Thoracic aorta (tissue), 2 donors: ENCODE measurements around the gene CAPN7. TPM values are rescaled to one million over a fixed set of nuclear protein-coding genes. Genes with fewer than 3 reads are reported as not detected.

ENCODE experiments used
- ATAC-seq: fragments of 150-250 bp; one replicate; pipeline ENCODE4 v1.8.0; 2017; ENCODE audit warnings: low read depth; ENCODE audit not compliant: insufficient number of reproducible peaks, low FRiP score
- DNase-seq: peaks from one replicate; pipeline ENCODE4 v3.0.0-alpha.2; 2020; ENCODE audit warnings: low spot score
- H3K27ac ChIP-seq, 2 donors: fragments of 200-600 bp; sonication (generic); 1 replicate in 1 of 2; 2 replicates in 1 of 2; pipeline ENCODE4 v1.5.1; 2016; ENCODE audit warnings: mild to moderate bottlenecking in 2 of 2, moderate library complexity in 2 of 2
- H3K27me3 ChIP-seq: fragments of 200-600 bp; sonication (generic); replicated peaks from 2 replicates; pipeline ENCODE4 v1.6.0; 2016; ENCODE audit warnings: mild to moderate bottlenecking; ENCODE audit not compliant: insufficient read depth
- H3K36me3 ChIP-seq: fragments of 200-600 bp; sonication (generic); one replicate; pipeline ENCODE4 v1.5.1; 2016
- H3K4me1 ChIP-seq, 2 donors: fragments of 200-600 bp; sonication (generic); 1 replicate in 1 of 2; 2 replicates in 1 of 2; pipeline versions ENCODE4 v1.5.1 to v1.6.0; 2016; ENCODE audit warnings: low read depth in 2 of 2, mild to moderate bottlenecking in 1 of 2; ENCODE audit not compliant: control insufficient read depth in 1 of 2
- H3K4me3 ChIP-seq: fragments of 200-600 bp; sonication (generic); 2 replicates; pipeline ENCODE4 v1.5.1; 2016; ENCODE audit warnings: mild to moderate bottlenecking
- H3K9me3 ChIP-seq: fragments of 200-600 bp; sonication (generic); 2 replicates; pipeline ENCODE4 v1.5.1; 2016
- CTCF ChIP-seq: fragments of 200-600 bp; sonication (generic); IDR thresholded peaks from one replicate; pipeline ENCODE4 v1.5.1; 2019; ENCODE audit warnings: antibody characterized with exemption
- total RNA-seq, 2 donors: library from RNA; depleted of rRNA; stranded (reverse); fragments of >200 nt; gene quantifications; one replicate each; pipeline versions ENCODE4 v1.1.0 to v1.2.3, GENCODE V29; 2016

CAPN7 gene
- total RNA-seq, 2 donors from 2014 or later: 40.1 to 73.8 TPM

- H3K4me3 ChIP-seq: no peak overlapping the region
- DNase-seq (no peak), ATAC-seq (no peak)
- no peaks in the 10 kb centered on the region for H3K9me3 ChIP-seq
- no peak overlapping the region for H3K27ac ChIP-seq
- no peaks in the 10 kb centered on the region for H3K27me3 ChIP-seq
- no peaks in the 10 kb centered on the region for H3K36me3 ChIP-seq
- TF ChIP-seq CTCF: no peak
- no peaks in the 10 kb centered on the region for H3K4me1 ChIP-seq
Measured at GRCh38 chr3:15199493-15200105, 6.4 kb upstream of the CAPN7 start.

GRCh38 chr3:15204005-15204404, 2.0 kb upstream of the CAPN7 start:
- no peak for DNase-seq
- H3K36me3 ChIP-seq: no peaks in the 10 kb centered on the region

DNA sequence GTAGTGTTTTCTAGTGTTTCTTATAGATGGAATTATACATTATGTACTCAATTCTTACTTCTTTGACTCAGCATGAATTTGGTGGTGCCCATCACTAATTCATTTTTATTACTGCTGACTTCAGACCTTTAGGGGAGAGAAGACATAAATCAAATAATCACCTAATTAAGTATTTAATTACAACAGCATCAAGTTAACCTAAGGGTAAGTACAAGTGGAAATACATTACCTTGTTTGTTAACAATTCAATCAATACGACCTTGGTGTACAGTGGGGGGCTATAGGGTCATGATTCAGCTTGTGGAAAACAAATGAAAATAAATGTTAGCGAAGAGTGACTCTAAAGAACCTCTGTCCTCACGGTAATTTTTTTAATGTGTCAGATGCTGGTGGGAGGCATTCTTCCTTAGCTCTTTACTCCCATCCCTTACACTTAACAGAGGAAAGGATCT, 538 bp upstream of the CAPN7 start:
- no peak for TF ChIP-seq CTCF
- Histone ChIP-seq H3K4me3 (peak overlapping the region; percentile 93), H3K27me3 (no peaks in the 10 kb centered on the region), H3K27ac (peak overlapping the region; percentile 70 to 97), H3K9me3 (no peaks in the 10 kb centered on the region), H3K4me1 (peaks cover 14 to 29% of the 10 kb centered on the region in 2 donors), H3K36me3 (peaks cover under 1% of the 10 kb centered on the region)
- DNase-seq: no peak
- no peak for ATAC-seq

More at GRCh38 chr3:15204005-15204404, 2.0 kb upstream of the CAPN7 start:
- Histone ChIP-seq H3K27ac (no peak overlapping the region), H3K4me1 (peaks cover 9 to 17% of the 10 kb centered on the region in 2 donors), H3K27me3 (no peaks in the 10 kb centered on the region), H3K9me3 (no peaks in the 10 kb centered on the region), H3K4me3 (no peak overlapping the region)
- no peak for ATAC-seq
- TF ChIP-seq CTCF: no peak

- H3K27me3 ChIP-seq: no peaks in the 10 kb centered on the region
- H3K36me3 ChIP-seq: peaks cover 3% of the 10 kb centered on the region
- H3K9me3 ChIP-seq: no peaks in the 10 kb centered on the region
- ATAC-seq (no peak), DNase-seq (peak; percentile 7)
- TF ChIP-seq CTCF: no peak
- H3K4me3 ChIP-seq: peak overlapping the region; percentile 93
- peaks cover 20 to 33% of the 10 kb centered on the region in 2 donors for H3K4me1 ChIP-seq
- H3K27ac ChIP-seq: peak overlapping the region; percentile 92 to 97
Measured at GRCh38 chr3:15206662-15207576, 873 bp downstream of the CAPN7 start.

- peaks cover 7% of the 10 kb centered on the region for H3K36me3 ChIP-seq
- H3K4me1 ChIP-seq: peaks cover 20 to 33% of the 10 kb centered on the region in 2 donors
- no peaks in the 10 kb centered on the region for H3K27me3 ChIP-seq
- peak overlapping the region; percentile 93 for H3K4me3 ChIP-seq
- H3K27ac ChIP-seq: peak overlapping the region; percentile 92 to 97
- ATAC-seq (no peak), DNase-seq (no peak)
- H3K9me3 ChIP-seq: no peaks in the 10 kb centered on the region
- TF ChIP-seq CTCF: no peak
Measured at GRCh38 chr3:15207836-15208504, 1.9 kb downstream of the CAPN7 start.
